NCI-H146 treated with DMSO at 0.1 percent for 48 hours (cell line): ENCODE measurements around the gene TAS1R1.

Experiments
- DNase-seq: peaks from one replicate; lab custom pipeline; 2025; ENCODE audit not compliant: unreplicated experiment; lab: John Stamatoyannopoulos, UW

TAS1R1 gene

GRCh38 chr1:6554907-6555778 is at the start of gene TAS1R1:
Gene TAS1R1 (plus strand): TSS chr1:6555307. CDS start chr1:6555374, 67 bp downstream.
- no peak for DNase-seq

- no peak for DNase-seq
These were observed 49.5 kb upstream of the TAS1R1 start for GRCh38 chr1:6505367-6506209.

GRCh38 chr1:6506210-6507036 is 48.7 kb upstream of the TAS1R1 start:
- DNase-seq, result no peak

- DNase-seq, result no peak
These were observed 48.1 kb upstream of the TAS1R1 start for GRCh38 chr1:6507037-6507428.

- DNase-seq, result no peak
These were observed 47.6 kb upstream of the TAS1R1 start for GRCh38 chr1:6507461-6507911.

- DNase-seq, result no peak
These were observed 46.8 kb upstream of the TAS1R1 start for GRCh38 chr1:6508154-6508815.

GRCh38 chr1:6508816-6509189 is 46.3 kb upstream of the TAS1R1 start:
- no peak for DNase-seq

GRCh38 chr1:6509220-6509918 is 45.7 kb upstream of the TAS1R1 start:
- no peak for DNase-seq

GRCh38 chr1:6509919-6510291 is 45.2 kb upstream of the TAS1R1 start:
- no peak for DNase-seq

- DNase-seq, result no peak
These were observed 44.6 kb upstream of the TAS1R1 start for GRCh38 chr1:6510493-6510892.

- no peak for DNase-seq
These were observed 44.1 kb upstream of the TAS1R1 start for GRCh38 chr1:6511056-6511455.

GRCh38 chr1:6511561-6512244 is 43.4 kb upstream of the TAS1R1 start:
- no peak for DNase-seq

- no peak for DNase-seq
These were observed 42.7 kb upstream of the TAS1R1 start for GRCh38 chr1:6512245-6512907.

GRCh38 chr1:6512908-6513280 is 42.2 kb upstream of the TAS1R1 start:
- no peak for DNase-seq

GRCh38 chr1:6513320-6513801 is 41.7 kb upstream of the TAS1R1 start:
- DNase-seq, result no peak

- no peak for DNase-seq
These were observed 39.3 kb upstream of the TAS1R1 start for GRCh38 chr1:6515771-6516170.

- no peak for DNase-seq
These were observed 37.7 kb upstream of the TAS1R1 start for GRCh38 chr1:6517435-6517851.

GRCh38 chr1:6519491-6519934 is 35.6 kb upstream of the TAS1R1 start:
- DNase-seq, result no peak
